MM.1S (cell line): ENCODE data around the gene CLIC4.

Experiments used
- CTCF ChIP-seq: fragments of 300-600 bp; sonication (generic); IDR thresholded peaks from 2 replicates; pipeline ENCODE4 v1.5.1; 2016; ENCODE audit warnings: antibody characterized with exemption, low read length, mixed read lengths
- EZH2 ChIP-seq: fragments of 300-600 bp; sonication (generic); optimal IDR thresholded peaks from 2 replicates; pipeline ENCODE3; 2017; ENCODE audit warnings: low read depth, mild to moderate bottlenecking, antibody characterized with exemption, low read length, mixed read lengths
- EZH2phosphoT487 ChIP-seq: fragments of 300-600 bp; sonication (generic); IDR thresholded peaks from 2 replicates; pipeline ENCODE4 v1.6.1; 2018; ENCODE audit warnings: antibody characterized with exemption, low read length

- TF ChIP-seq EZH2 (no peak), CTCF (no peak), EZH2phosphoT487 (no peak)
Observed at GRCh38 chr1:24827379-24828135, 82.3 kb downstream of the CLIC4 start.
